ENCODE results near the gene UBE2H.

DNA sequence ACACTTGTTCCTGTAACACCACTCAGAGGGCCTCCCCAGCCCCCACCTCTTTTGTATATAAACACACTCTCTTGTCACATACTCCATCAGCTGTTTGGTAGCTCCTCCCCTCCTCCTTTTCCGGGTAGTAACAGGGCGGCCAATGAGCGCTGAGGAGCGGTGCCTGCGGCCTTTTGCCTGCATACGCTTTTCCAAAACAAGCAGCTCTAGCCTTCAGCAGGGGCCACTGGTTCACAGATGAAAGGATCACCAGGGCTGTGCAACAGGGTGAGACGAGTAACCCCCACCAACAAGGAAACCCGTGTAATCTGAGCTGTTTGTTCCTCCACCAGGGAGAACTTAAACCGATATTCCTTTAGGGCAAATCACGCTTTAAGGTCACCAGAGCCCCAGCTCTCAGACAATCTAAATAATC, 3.9 kb downstream of the UBE2H start:
- TF ChIP-seq, protein P1, sequence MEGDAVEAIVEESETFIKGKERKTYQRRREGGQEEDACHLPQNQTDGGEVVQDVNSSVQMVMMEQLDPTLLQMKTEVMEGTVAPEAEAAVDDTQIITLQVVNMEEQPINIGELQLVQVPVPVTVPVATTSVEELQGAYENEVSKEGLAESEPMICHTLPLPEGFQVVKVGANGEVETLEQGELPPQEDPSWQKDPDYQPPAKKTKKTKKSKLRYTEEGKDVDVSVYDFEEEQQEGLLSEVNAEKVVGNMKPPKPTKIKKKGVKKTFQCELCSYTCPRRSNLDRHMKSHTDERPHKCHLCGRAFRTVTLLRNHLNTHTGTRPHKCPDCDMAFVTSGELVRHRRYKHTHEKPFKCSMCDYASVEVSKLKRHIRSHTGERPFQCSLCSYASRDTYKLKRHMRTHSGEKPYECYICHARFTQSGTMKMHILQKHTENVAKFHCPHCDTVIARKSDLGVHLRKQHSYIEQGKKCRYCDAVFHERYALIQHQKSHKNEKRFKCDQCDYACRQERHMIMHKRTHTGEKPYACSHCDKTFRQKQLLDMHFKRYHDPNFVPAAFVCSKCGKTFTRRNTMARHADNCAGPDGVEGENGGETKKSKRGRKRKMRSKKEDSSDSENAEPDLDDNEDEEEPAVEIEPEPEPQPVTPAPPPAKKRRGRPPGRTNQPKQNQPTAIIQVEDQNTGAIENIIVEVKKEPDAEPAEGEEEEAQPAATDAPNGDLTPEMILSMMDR (IDR thresholded peaks at IDR 0.05; ENCODE audit: low read length) = no peak
- no peak for TF ChIP-seq EZH2 (optimal IDR thresholded peaks at IDR 0.05; ENCODE audit: low read depth, low read length)

Measured in MM.1S (cell line).